WERI-Rb-1 (cell line): Measurements from ENCODE around the gene WDFY1.
A peak's percentile ranks its signal among the peaks of the same experiment; 100 is the strongest.

ENCODE experiments used
- DNase-seq: peaks from one replicate; pipeline ENCODE4 v3.0.0-alpha.2; 2020
- H3K27ac ChIP-seq: fragments of 250-450 bp; sonication (Bioruptor Pico); 2 replicates; pipeline ENCODE4 v1.5.1; 2020; ENCODE audit warnings: mild to moderate bottlenecking, moderate library complexity
- H3K27me3 ChIP-seq: fragments of 250-450 bp; sonication (Bioruptor Pico); 2 replicates; pipeline ENCODE4 v1.5.1; 2021; ENCODE audit warnings: mild to moderate bottlenecking, low read depth, moderate library complexity; ENCODE audit not compliant: insufficient read depth, severe bottlenecking
- H3K36me3 ChIP-seq: fragments of 250-450 bp; sonication (Bioruptor Pico); 2 replicates; pipeline ENCODE4 v1.5.1; 2020; ENCODE audit warnings: mild to moderate bottlenecking, moderate library complexity
- H3K4me3 ChIP-seq: 2 replicates; pipeline ENCODE4 v1.5.1; 2011; ENCODE audit warnings: low read depth, mild to moderate bottlenecking, control low read depth, low read length
- H3K9me3 ChIP-seq: fragments of 250-450 bp; sonication (Bioruptor Pico); 2 replicates; pipeline ENCODE4 v1.5.1; 2021; ENCODE audit warnings: mild to moderate bottlenecking, moderate library complexity; ENCODE audit not compliant: severe bottlenecking
- CTCF ChIP-seq: IDR thresholded peaks from 2 replicates; pipeline ENCODE4 v1.5.1; 2011; ENCODE audit warnings: low read depth, mild to moderate bottlenecking, control low read depth, inconsistent platforms, low read length

The WDFY1 gene

GRCh38 chr2:223944703-223945531, at the start of gene WDFY1:
Gene WDFY1, minus strand, starts transcription at chr2:223945335. Its CDS starts 51 bp downstream, at chr2:223945284.
- no peaks in the 10 kb centered on the region; the same call in none of the 2 replicates for H3K36me3 ChIP-seq
- H3K4me3 ChIP-seq = peak within 1 kb of the TSS; percentile 94
- TF ChIP-seq CTCF = no peak
- H3K9me3 ChIP-seq = no peaks in the 10 kb centered on the region
- peak; percentile 88 for DNase-seq
- no peaks in the 10 kb centered on the region for H3K27me3 ChIP-seq
- H3K27ac ChIP-seq = peak within 1 kb of the TSS; percentile 84

- Histone ChIP-seq H3K36me3 (no peaks in the 10 kb centered on the region), H3K4me3 (no peak overlapping the region)
These were observed 49.5 kb upstream of the WDFY1 start for GRCh38 chr2:223994562-223995162.

GRCh38 chr2:223993634-223994232, 48.6 kb upstream of the WDFY1 start:
- Histone ChIP-seq H3K9me3 (no peaks in the 10 kb centered on the region), H3K27me3 (no peaks in the 10 kb centered on the region), H3K27ac (no peak overlapping the region), H3K4me3 (no peak overlapping the region), H3K36me3 (no peaks in the 10 kb centered on the region)
- peak; percentile 69 for DNase-seq
- peak; percentile 67 for TF ChIP-seq CTCF

More at GRCh38 chr2:223994562-223995162, 49.5 kb upstream of the WDFY1 start:
- DNase-seq = no peak
- no peak for TF ChIP-seq CTCF
- Histone ChIP-seq H3K27me3 (no peaks in the 10 kb centered on the region), H3K9me3 (no peaks in the 10 kb centered on the region), H3K27ac (no peak overlapping the region)

GRCh38 chr2:223991611-223992010, 46.5 kb upstream of the WDFY1 start:
- Histone ChIP-seq H3K27me3 (no peaks in the 10 kb centered on the region), H3K9me3 (no peaks in the 10 kb centered on the region), H3K36me3 (no peaks in the 10 kb centered on the region), H3K4me3 (no peak overlapping the region), H3K27ac (no peak overlapping the region)
- TF ChIP-seq CTCF = no peak
- no peak for DNase-seq

GRCh38 chr2:223989856-223990232, 44.7 kb upstream of the WDFY1 start:
- DNase-seq = no peak
- Histone ChIP-seq H3K4me3 (no peak overlapping the region), H3K27ac (no peak overlapping the region), H3K9me3 (no peaks in the 10 kb centered on the region), H3K36me3 (no peaks in the 10 kb centered on the region), H3K27me3 (no peaks in the 10 kb centered on the region)
- no peak for TF ChIP-seq CTCF
